ENCODE results near the gene ZNF69.
A peak's percentile ranks its signal among the peaks of the same experiment; 100 is the strongest.
"Not testable (repeated sequence)": the region's sequence is repeated elsewhere in the genome, so short reads cannot be mapped to it uniquely, and the experiment has no call there.

Gene ZNF69

GRCh38 chr19:11942008-11942842, 54.6 kb downstream of the ZNF69 start:
- Histone ChIP-seq H3K36me3 (peaks cover 90 to 94% (median 92%) of the 10 kb centered on the region in 11 experiments), H4K20me1 (no peaks in the 10 kb centered on the region), H3K4me2 (no peak overlapping the region), H3K9ac (no peak overlapping the region), H3K27me3 (no peaks in the 10 kb centered on the region), H3K9me3 (replicated peaks in 1 of 11) (peaks cover 94 to 96% (median 94%) of the 10 kb centered on the region in 11 experiments), H3K27ac (no peak overlapping the region), H3K4me1 (no peaks in the 10 kb centered on the region), H3K4me3 (peak overlapping the region; percentile 16 to 54 (median 29); a peak in 15 of 20 replicates)
- TF ChIP-seq Cebpa-rat (IDR thresholded peaks at IDR 0.05): no peak

DNA sequence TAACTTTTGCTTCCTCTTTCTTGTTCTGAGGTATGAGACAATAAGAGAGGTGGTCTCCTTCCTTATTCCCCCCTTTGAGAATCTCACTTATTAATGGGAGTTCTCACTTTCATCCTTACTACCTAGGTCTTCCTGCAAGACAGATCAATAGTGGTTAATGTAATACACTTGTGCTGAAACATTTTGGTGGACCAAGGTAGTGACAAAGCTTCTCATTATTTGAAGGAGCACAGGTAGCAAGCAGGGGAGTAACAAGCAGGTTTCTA, 55.2 kb downstream of the ZNF69 start:
- Histone ChIP-seq H3K27me3 (no peaks in the 10 kb centered on the region), H3K4me1 (no peaks in the 10 kb centered on the region), H3K9me3 (replicated peaks in 1 of 11) (peaks cover 94 to 96% (median 94%) of the 10 kb centered on the region in 11 experiments), H3K4me2 (no peak overlapping the region), H3K27ac (no peak overlapping the region), H3K9ac (no peak overlapping the region), H3K36me3 (peaks cover 90 to 94% (median 92%) of the 10 kb centered on the region in 11 experiments), H4K20me1 (no peaks in the 10 kb centered on the region), H3K4me3 (peak overlapping the region in 8 of 10 experiments; percentile 17 to 54 (median 31); a peak in 8 of 20 replicates)
- no peak for TF ChIP-seq Cebpa-rat (IDR thresholded peaks at IDR 0.05)

DNA sequence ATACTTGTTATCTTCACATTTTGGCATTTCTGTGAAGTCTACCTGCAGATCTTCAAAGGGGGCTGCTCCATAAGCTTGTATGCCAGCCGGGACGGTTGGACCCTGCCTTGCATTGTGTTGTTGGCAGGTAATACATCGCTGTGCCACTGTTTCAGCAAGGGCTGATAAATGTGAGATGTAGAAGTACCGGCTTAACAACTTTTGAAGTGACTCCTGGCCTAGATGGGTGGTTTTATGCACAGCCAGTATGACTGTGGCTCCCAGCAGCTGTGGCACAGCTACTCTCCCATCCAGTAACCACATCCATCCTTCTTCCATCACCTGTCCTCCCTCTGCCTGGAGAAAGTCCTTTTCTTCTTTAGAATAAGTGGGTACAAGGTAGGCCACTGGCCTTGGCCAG, 57.1 kb downstream of the ZNF69 start:
- no peaks in the 10 kb centered on the region for H4K20me1 ChIP-seq
- peaks cover 100% of the 10 kb centered on the region in 11 experiments for H3K9me3 ChIP-seq (replicated peaks in 1 of 11)
- no peak overlapping the region for H3K4me2 ChIP-seq
- H3K36me3 ChIP-seq: peaks cover 98 to 100% (median 100%) of the 10 kb centered on the region in 11 experiments
- no peak overlapping the region for H3K9ac ChIP-seq
- no peak for TF ChIP-seq Cebpa-rat (IDR thresholded peaks at IDR 0.05)
- no peak overlapping the region for H3K27ac ChIP-seq
- 0 out of 22 replicates have a peak, but pooled peaks cover 0 to 4% (median 0%) of the 10 kb centered on the region in 11 experiments for H3K27me3 ChIP-seq
- H3K4me3 ChIP-seq: peak overlapping the region in 9 of 10 experiments; percentile 4 to 54 (median 29); a peak in 10 of 20 replicates
- no peaks in the 10 kb centered on the region for H3K4me1 ChIP-seq

- peak overlapping the region; percentile 12 to 60 (median 46); a peak in 13 of 20 replicates for H3K4me3 ChIP-seq
- 0 out of 22 replicates have a peak, but pooled peaks cover 0 to 4% (median 0%) of the 10 kb centered on the region in 11 experiments for H3K27me3 ChIP-seq
- H3K36me3 ChIP-seq: peaks cover 100% of the 10 kb centered on the region in 11 experiments
- H4K20me1 ChIP-seq: no peaks in the 10 kb centered on the region
- H3K27ac ChIP-seq: no peak overlapping the region
- no peaks in the 10 kb centered on the region for H3K4me1 ChIP-seq
- H3K9ac ChIP-seq: no peak overlapping the region
- no peak for TF ChIP-seq Cebpa-rat (IDR thresholded peaks at IDR 0.05)
- peaks cover 100% of the 10 kb centered on the region in 11 experiments for H3K9me3 ChIP-seq (replicated peaks in 1 of 11)
- H3K4me2 ChIP-seq: no peak overlapping the region
Observed at GRCh38 chr19:11948646-11949045, 61.1 kb downstream of the ZNF69 start.

DNA sequence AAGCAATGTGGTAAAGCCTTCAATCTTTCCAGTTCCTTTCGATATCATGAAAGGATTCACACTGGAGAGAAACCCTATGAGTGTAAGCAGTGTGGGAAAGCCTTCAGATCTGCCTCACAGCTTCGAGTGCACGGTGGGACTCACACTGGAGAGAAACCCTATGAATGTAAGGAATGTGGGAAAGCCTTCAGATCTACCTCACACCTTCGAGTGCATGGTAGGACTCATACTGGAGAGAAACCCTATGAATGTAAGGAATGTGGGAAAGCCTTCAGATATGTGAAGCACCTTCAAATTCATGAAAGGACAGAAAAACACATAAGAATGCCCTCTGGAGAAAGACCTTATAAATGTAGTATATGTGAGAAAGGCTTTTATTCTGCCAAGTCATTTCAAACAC, 61.6 kb downstream of the ZNF69 start:
- peaks cover 100% of the 10 kb centered on the region in 11 experiments for H3K9me3 ChIP-seq (replicated peaks in 1 of 11)
- H3K27ac ChIP-seq: no peak overlapping the region
- no peaks in the 10 kb centered on the region for H4K20me1 ChIP-seq
- no peaks in the 10 kb centered on the region for H3K4me1 ChIP-seq
- TF ChIP-seq Cebpa-rat (IDR thresholded peaks at IDR 0.05): no peak
- H3K36me3 ChIP-seq: peaks cover 98 to 100% (median 99%) of the 10 kb centered on the region in 11 experiments
- no peak overlapping the region for H3K4me2 ChIP-seq
- peak overlapping the region; percentile 24 to 60 (median 46); a peak in 19 of 20 replicates for H3K4me3 ChIP-seq
- 0 out of 22 replicates have a peak, but pooled peaks cover 0 to 4% (median 0%) of the 10 kb centered on the region in 11 experiments for H3K27me3 ChIP-seq
- H3K9ac ChIP-seq: no peak overlapping the region

GRCh38 chr19:11949614-11950080, 62.1 kb downstream of the ZNF69 start:
- not testable (repeated sequence) for H3K4me1 ChIP-seq, H3K4me2 ChIP-seq, H4K20me1 ChIP-seq, H3K27ac ChIP-seq, H3K27me3 ChIP-seq, H3K9ac ChIP-seq
- Histone ChIP-seq H3K9me3 (replicated peaks in 1 of 11) (peaks cover 100% of the 10 kb centered on the region in 11 experiments), H3K36me3 (peaks cover 98 to 100% (median 99%) of the 10 kb centered on the region in 11 experiments), H3K4me3 (peak overlapping the region; percentile 24 to 60 (median 46); a peak in 19 of 20 replicates)

- H3K4me3 ChIP-seq: peak overlapping the region; percentile 24 to 60 (median 46)
- H3K4me2 ChIP-seq: no peak overlapping the region
- no peak overlapping the region for H3K27ac ChIP-seq
- H3K4me1 ChIP-seq: no peaks in the 10 kb centered on the region
- H3K27me3 ChIP-seq: 0 out of 22 replicates have a peak, but pooled peaks cover 0 to 4% (median 0%) of the 10 kb centered on the region in 11 experiments
- H3K9ac ChIP-seq: no peak overlapping the region
- H3K36me3 ChIP-seq: peaks cover 96 to 100% (median 98%) of the 10 kb centered on the region in 11 experiments
- TF ChIP-seq Cebpa-rat (IDR thresholded peaks at IDR 0.05): no peak
- H4K20me1 ChIP-seq: no peaks in the 10 kb centered on the region
- peaks cover 100% of the 10 kb centered on the region in 11 experiments for H3K9me3 ChIP-seq (replicated peaks in 1 of 11)
Observed at GRCh38 chr19:11950312-11950711, 62.7 kb downstream of the ZNF69 start.

Measured in BLaER1 treated with 17β-estradiol and CSF1 and Interleukin-3, amounts not matched to agents 10 nM and 100 nM (cell line).